Neural cell (in vitro differentiated cells): Measurements from ENCODE around the gene ATP6V1D. TPM values are rescaled to one million over a fixed set of nuclear protein-coding genes. Genes with fewer than 3 reads are reported as not detected.

ENCODE experiments used
- H2AFZ ChIP-seq: fragments of 200-600, 300-800 bp; sonication (generic), shearing (Covaris generic); 2 replicates; pipeline ENCODE4 v1.6.0; 2014; ENCODE audit warnings: low read depth, mild to moderate bottlenecking, antibody characterized with exemption, low read length, moderate library complexity
- H3F3A ChIP-seq: fragments of 200-600 bp; shearing (Covaris generic); 2 replicates; pipeline ENCODE4 v1.6.1; 2016; ENCODE audit warnings: mild to moderate bottlenecking, moderate library complexity, mixed read lengths, antibody characterized with exemption, low read length; ENCODE audit not compliant: insufficient read depth, poor library complexity, severe bottlenecking
- H3K27ac ChIP-seq: fragments of 200-600, 300-800 bp; sonication (generic), shearing (Covaris generic); 2 replicates; pipeline ENCODE4 v1.5.1; 2014; ENCODE audit warnings: mild to moderate bottlenecking, low read length, moderate library complexity
- H3K27me3 ChIP-seq: fragments of 300-800, 200-600 bp; sonication (generic), shearing (Covaris generic); 2 replicates; pipeline ENCODE4 v1.6.0; 2014; ENCODE audit warnings: mild to moderate bottlenecking, low read depth, low read length, moderate library complexity; ENCODE audit not compliant: insufficient read depth
- H3K36me3 ChIP-seq: fragments of 300-800, 200-600 bp; sonication (generic), shearing (Covaris generic); 2 replicates; pipeline ENCODE4 v1.5.1; 2014; ENCODE audit warnings: mild to moderate bottlenecking, antibody characterized with exemption, low read length, moderate library complexity; ENCODE audit not compliant: insufficient read depth
- H3K4me2 ChIP-seq: fragments of 300-800, 200-600 bp; sonication (generic), shearing (Covaris generic); 2 replicates; pipeline ENCODE4 v1.6.0; 2014; ENCODE audit warnings: mild to moderate bottlenecking, low read length
- H3K4me3 ChIP-seq: fragments of 300-800, 200-600 bp; sonication (generic), shearing (Covaris generic); 2 replicates; pipeline ENCODE4 v1.5.1; 2014; ENCODE audit warnings: mild to moderate bottlenecking, low read length, moderate library complexity
- H3K79me2 ChIP-seq: fragments of 200-600 bp; shearing (Covaris generic); replicated peaks from 2 replicates; pipeline ENCODE4 v1.6.0; 2014; ENCODE audit warnings: mild to moderate bottlenecking, low read length, moderate library complexity; ENCODE audit not compliant: insufficient read depth
- H3K9ac ChIP-seq: fragments of 300-800, 200-600 bp; sonication (generic), shearing (Covaris generic); 2 replicates; pipeline ENCODE4 v1.6.1; 2016; ENCODE audit warnings: mild to moderate bottlenecking, low read length, mixed read lengths
- H3K9me2 ChIP-seq: fragments of 200-600 bp; shearing (Covaris generic); 2 replicates; pipeline ENCODE4 v1.6.1; 2016; ENCODE audit warnings: mild to moderate bottlenecking, low read length, mixed read lengths; ENCODE audit not compliant: insufficient read depth
- H3K9me3 ChIP-seq: fragments of 200-600, 300-800 bp; sonication (generic), shearing (Covaris generic); 2 replicates; pipeline ENCODE4 v1.6.1; 2016; ENCODE audit warnings: mild to moderate bottlenecking, mixed run types, low read length, moderate library complexity, mixed read lengths
- H4K20me1 ChIP-seq: fragments of 200-600 bp; shearing (Covaris generic); 2 replicates; pipeline ENCODE4 v1.6.1; 2016; ENCODE audit warnings: mild to moderate bottlenecking, mixed run types; ENCODE audit not compliant: insufficient read depth
- EP300 ChIP-seq: fragments of 450-650 bp; conservative IDR thresholded peaks from 2 replicates; pipeline ENCODE4 v1.6.1; 2014; ENCODE audit warnings: antibody characterized with exemption, mild to moderate bottlenecking, moderate library complexity; ENCODE audit not compliant: poor library complexity, severe bottlenecking
- EZH2 ChIP-seq: fragments of 200-600, 300-800 bp; shearing (Covaris generic), sonication (generic); IDR thresholded peaks from 2 replicates; pipeline ENCODE4 v1.6.1; 2014; ENCODE audit warnings: antibody characterized with exemption, low read length, borderline replicate concordance, mild to moderate bottlenecking; ENCODE audit not compliant: insufficient read depth, poor library complexity, severe bottlenecking
- MXI1 ChIP-seq: fragments of 450-650 bp; conservative IDR thresholded peaks from 2 replicates; pipeline ENCODE4 v1.6.1; 2014; ENCODE audit warnings: antibody characterized with exemption, mild to moderate bottlenecking; ENCODE audit not compliant: poor library complexity, severe bottlenecking
- POLR2AphosphoS5 ChIP-seq: IDR thresholded peaks from 2 replicates; pipeline ENCODE4 v1.6.1; 2012
- RAD21 ChIP-seq: fragments of 450-650 bp; conservative IDR thresholded peaks from 2 replicates; pipeline ENCODE4 v1.6.1; 2014; ENCODE audit warnings: antibody characterized with exemption, mild to moderate bottlenecking, moderate library complexity
- SMC3 ChIP-seq: fragments of 450-650 bp; conservative IDR thresholded peaks from 2 replicates; pipeline ENCODE4 v1.6.1; 2014; ENCODE audit warnings: antibody characterized with exemption, mild to moderate bottlenecking, moderate library complexity; ENCODE audit not compliant: poor library complexity
- TAF1 ChIP-seq: IDR thresholded peaks from 2 replicates; pipeline ENCODE4 v1.6.1; 2012; ENCODE audit warnings: low read depth
- polyA plus RNA-seq: library from polyadenylated mRNA; depleted of rRNA; stranded (reverse); fragments of >200 nt; gene quantifications from 2 replicates; pipeline ENCODE4 v1.2.3, GENCODE V29; 2014
- TF ChIP-seq, protein P1 (sequence below): fragments of 450-650 bp; IDR thresholded peaks from 2 replicates; pipeline ENCODE4 v1.5.1; 2014; ENCODE audit warnings: antibody characterized with exemption, mild to moderate bottlenecking, moderate library complexity; ENCODE audit not compliant: poor library complexity, severe bottlenecking
- TF ChIP-seq, protein P2 (sequence below): IDR thresholded peaks from 2 replicates; pipeline ENCODE4 v1.6.1; 2012; ENCODE audit warnings: borderline replicate concordance

Gene ATP6V1D
- polyA plus RNA-seq, 1 donor from 2014 or later: 216 TPM

DNA sequence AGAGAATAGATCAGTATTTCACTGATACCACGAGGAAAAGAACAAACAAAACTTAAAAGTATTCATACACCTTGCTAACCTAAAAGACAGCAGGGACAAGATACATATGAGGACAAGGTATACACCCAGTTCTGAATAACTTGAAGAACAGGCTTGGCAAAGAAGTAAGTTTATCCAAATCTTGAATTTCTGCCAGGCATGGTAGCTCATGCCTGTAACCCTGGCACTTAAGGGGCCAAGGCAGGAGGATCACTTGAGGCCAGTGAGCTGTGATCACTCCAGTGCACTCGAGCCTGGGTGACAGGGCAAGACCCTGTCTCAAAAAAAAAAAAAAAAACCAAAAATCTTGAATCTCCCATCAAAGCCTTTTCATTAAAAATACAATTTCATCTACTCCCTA lies 25.5 kb upstream of the ATP6V1D start:
- Histone ChIP-seq H4K20me1 (no peaks in the 10 kb centered on the region), H3F3A (no peaks in the 10 kb centered on the region), H3K9me2 (no peaks in the 10 kb centered on the region), H2AFZ (no peak overlapping the region), H3K79me2 (no peaks in the 10 kb centered on the region), H3K27ac (no peak overlapping the region), H3K27me3 (no peaks in the 10 kb centered on the region), H3K9me3 (no peaks in the 10 kb centered on the region), H3K4me3 (no peak overlapping the region), H3K36me3 (peaks cover 17% of the 10 kb centered on the region), H3K4me2 (no peak overlapping the region), H3K9ac (no peak overlapping the region)
- TF ChIP-seq POLR2AphosphoS5: no peak
- TF ChIP-seq, protein P1, sequence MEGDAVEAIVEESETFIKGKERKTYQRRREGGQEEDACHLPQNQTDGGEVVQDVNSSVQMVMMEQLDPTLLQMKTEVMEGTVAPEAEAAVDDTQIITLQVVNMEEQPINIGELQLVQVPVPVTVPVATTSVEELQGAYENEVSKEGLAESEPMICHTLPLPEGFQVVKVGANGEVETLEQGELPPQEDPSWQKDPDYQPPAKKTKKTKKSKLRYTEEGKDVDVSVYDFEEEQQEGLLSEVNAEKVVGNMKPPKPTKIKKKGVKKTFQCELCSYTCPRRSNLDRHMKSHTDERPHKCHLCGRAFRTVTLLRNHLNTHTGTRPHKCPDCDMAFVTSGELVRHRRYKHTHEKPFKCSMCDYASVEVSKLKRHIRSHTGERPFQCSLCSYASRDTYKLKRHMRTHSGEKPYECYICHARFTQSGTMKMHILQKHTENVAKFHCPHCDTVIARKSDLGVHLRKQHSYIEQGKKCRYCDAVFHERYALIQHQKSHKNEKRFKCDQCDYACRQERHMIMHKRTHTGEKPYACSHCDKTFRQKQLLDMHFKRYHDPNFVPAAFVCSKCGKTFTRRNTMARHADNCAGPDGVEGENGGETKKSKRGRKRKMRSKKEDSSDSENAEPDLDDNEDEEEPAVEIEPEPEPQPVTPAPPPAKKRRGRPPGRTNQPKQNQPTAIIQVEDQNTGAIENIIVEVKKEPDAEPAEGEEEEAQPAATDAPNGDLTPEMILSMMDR: no peak
- TF ChIP-seq RAD21: no peak
- no peak for TF ChIP-seq EP300
- no peak for TF ChIP-seq EZH2
- TF ChIP-seq MXI1: no peak
- TF ChIP-seq TAF1: no peak
- TF ChIP-seq, protein P2, sequence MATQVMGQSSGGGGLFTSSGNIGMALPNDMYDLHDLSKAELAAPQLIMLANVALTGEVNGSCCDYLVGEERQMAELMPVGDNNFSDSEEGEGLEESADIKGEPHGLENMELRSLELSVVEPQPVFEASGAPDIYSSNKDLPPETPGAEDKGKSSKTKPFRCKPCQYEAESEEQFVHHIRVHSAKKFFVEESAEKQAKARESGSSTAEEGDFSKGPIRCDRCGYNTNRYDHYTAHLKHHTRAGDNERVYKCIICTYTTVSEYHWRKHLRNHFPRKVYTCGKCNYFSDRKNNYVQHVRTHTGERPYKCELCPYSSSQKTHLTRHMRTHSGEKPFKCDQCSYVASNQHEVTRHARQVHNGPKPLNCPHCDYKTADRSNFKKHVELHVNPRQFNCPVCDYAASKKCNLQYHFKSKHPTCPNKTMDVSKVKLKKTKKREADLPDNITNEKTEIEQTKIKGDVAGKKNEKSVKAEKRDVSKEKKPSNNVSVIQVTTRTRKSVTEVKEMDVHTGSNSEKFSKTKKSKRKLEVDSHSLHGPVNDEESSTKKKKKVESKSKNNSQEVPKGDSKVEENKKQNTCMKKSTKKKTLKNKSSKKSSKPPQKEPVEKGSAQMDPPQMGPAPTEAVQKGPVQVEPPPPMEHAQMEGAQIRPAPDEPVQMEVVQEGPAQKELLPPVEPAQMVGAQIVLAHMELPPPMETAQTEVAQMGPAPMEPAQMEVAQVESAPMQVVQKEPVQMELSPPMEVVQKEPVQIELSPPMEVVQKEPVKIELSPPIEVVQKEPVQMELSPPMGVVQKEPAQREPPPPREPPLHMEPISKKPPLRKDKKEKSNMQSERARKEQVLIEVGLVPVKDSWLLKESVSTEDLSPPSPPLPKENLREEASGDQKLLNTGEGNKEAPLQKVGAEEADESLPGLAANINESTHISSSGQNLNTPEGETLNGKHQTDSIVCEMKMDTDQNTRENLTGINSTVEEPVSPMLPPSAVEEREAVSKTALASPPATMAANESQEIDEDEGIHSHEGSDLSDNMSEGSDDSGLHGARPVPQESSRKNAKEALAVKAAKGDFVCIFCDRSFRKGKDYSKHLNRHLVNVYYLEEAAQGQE: no peak
- TF ChIP-seq SMC3: no peak

DNA sequence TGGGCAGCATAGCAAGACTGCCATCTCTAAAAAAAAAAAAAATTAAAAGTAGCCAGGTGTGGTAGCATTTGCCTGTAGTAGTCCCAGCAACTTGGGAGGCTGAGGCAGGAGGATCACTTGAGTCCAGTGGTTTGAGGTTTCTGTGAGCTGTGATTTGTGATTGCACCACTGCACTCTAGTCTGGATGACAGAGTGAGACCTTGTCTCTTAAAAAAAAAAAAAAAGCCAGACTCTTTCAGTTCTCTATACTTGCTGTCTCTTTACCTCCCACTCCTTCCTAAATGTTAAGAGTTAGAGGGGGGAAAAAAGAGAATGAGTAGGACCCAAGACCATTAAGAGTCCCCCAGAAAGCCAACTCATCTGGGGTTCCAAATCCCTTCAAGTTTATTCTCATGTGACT lies 18.3 kb upstream of the ATP6V1D start:
- no peak overlapping the region for H2AFZ ChIP-seq
- peaks cover 3% of the 10 kb centered on the region for H3K36me3 ChIP-seq
- no peak overlapping the region for H3K9ac ChIP-seq

DNA sequence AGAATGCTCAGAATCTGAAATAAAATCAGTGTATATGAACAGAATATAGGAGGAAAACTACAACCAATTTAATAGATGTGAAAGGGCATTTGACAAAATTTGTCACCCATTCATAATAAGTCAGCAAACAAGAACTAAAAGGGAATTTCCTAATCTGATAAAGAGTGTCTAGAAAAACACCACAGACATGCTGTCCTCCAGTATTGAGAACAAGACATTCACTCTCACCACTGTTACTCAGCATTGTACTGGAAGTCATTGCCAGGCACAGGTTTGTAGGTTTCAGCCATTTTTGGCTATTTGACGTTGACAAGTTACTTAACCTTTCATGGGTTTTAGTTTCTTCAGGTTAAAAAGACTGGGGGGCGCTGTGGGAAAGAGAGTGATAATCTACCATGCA lies 13.7 kb upstream of the ATP6V1D start:
- Histone ChIP-seq H3K9me2 (no peaks in the 10 kb centered on the region), H3K4me3 (no peak overlapping the region), H3K27me3 (no peaks in the 10 kb centered on the region), H3K9ac (no peak overlapping the region), H2AFZ (no peak overlapping the region), H3K9me3 (no peaks in the 10 kb centered on the region), H3F3A (no peaks in the 10 kb centered on the region), H3K27ac (no peak overlapping the region), H3K36me3 (peaks cover 4% of the 10 kb centered on the region), H3K79me2 (peaks cover 2% of the 10 kb centered on the region), H3K4me2 (no peak overlapping the region), H4K20me1 (no peaks in the 10 kb centered on the region)
- TF ChIP-seq, protein P1: no peak
- TF ChIP-seq EP300 (no peak), MXI1 (no peak), TAF1 (no peak), EZH2 (no peak), SMC3 (no peak), RAD21 (no peak), POLR2AphosphoS5 (no peak)
- TF ChIP-seq, protein P2: no peak

More for the DNA sequence above, 18.3 kb upstream of the ATP6V1D start:
- Histone ChIP-seq H3K9me2 (no peaks in the 10 kb centered on the region), H3K9me3 (no peaks in the 10 kb centered on the region), H3K27me3 (no peaks in the 10 kb centered on the region), H3K79me2 (no peaks in the 10 kb centered on the region), H3K4me2 (no peak overlapping the region), H4K20me1 (no peaks in the 10 kb centered on the region), H3K27ac (no peak overlapping the region), H3K4me3 (no peak overlapping the region), H3F3A (no peaks in the 10 kb centered on the region)
- TF ChIP-seq SMC3: no peak
